SKM-1 treated with dmso at 0.1 percent for 144 hours (cell line): ENCODE measurements around the gene KIAA1191.
"Not testable (repeated sequence)": the region's sequence is repeated elsewhere in the genome, so short reads cannot be mapped to it uniquely, and the experiment has no call there.

ENCODE experiments used
- DNase-seq: peaks from one replicate; lab custom pipeline; 2025; ENCODE audit not compliant: unreplicated experiment; lab: John Stamatoyannopoulos, UW

KIAA1191 gene

GRCh38 chr5:176361437-176362232 lies at the start of gene KIAA1191:
TSS of gene KIAA1191 (minus strand) at chr5:176361764. CDS start at chr5:176359508, 2,256 bp downstream.
- peak; percentile 82 for DNase-seq

GRCh38 chr5:176410486-176411180 lies 49.1 kb upstream of the KIAA1191 start:
- DNase-seq: no peak

GRCh38 chr5:176409765-176410164 lies 48.2 kb upstream of the KIAA1191 start:
- DNase-seq: no peak

- DNase-seq: no peak
These were observed 47.0 kb upstream of the KIAA1191 start for GRCh38 chr5:176408590-176408989.

GRCh38 chr5:176408252-176408573 lies 46.6 kb upstream of the KIAA1191 start:
- DNase-seq: not testable (repeated sequence)

- no peak for DNase-seq
These were observed 46.1 kb upstream of the KIAA1191 start for GRCh38 chr5:176407456-176408251.

- no peak for DNase-seq
These were observed 45.0 kb upstream of the KIAA1191 start for GRCh38 chr5:176406436-176407052.

GRCh38 chr5:176405656-176406435 lies 44.3 kb upstream of the KIAA1191 start:
- no peak for DNase-seq

GRCh38 chr5:176401281-176402205 lies 40.0 kb upstream of the KIAA1191 start:
- no peak for DNase-seq

- no peak for DNase-seq
These were observed 39.0 kb upstream of the KIAA1191 start for GRCh38 chr5:176400382-176401156.

GRCh38 chr5:176397736-176398420 lies 36.3 kb upstream of the KIAA1191 start:
- no peak for DNase-seq

- DNase-seq: no peak
These were observed 34.8 kb upstream of the KIAA1191 start for GRCh38 chr5:176396330-176396729.

GRCh38 chr5:176394881-176395675 lies 33.5 kb upstream of the KIAA1191 start:
- DNase-seq: no peak

GRCh38 chr5:176394096-176394495 lies 32.5 kb upstream of the KIAA1191 start:
- DNase-seq: no peak

GRCh38 chr5:176392526-176392925 lies 31.0 kb upstream of the KIAA1191 start:
- DNase-seq: no peak

- DNase-seq: peak; percentile 64
These were observed 30.4 kb upstream of the KIAA1191 start for GRCh38 chr5:176391999-176392398.

GRCh38 chr5:176391479-176391878 lies 29.9 kb upstream of the KIAA1191 start:
- DNase-seq: no peak
